ENCODE results near the gene ENO3. TPM values are rescaled to one million over a fixed set of nuclear protein-coding genes. Genes with fewer than 3 reads are reported as not detected.

The ENO3 gene
- total and polyA plus RNA-seq, 10 of the 15 experiments (the other 5 are each of a cell fraction or from before 2014, with no cell fraction given): 6.8 to 28.4 (median 17.0) TPM

GRCh38 chr17:4955091-4955490 is 4.2 kb downstream of the ENO3 start:
- FAIRE-seq: no peak
- BruUV-seq (replicated peaks): no TSS peak
- intact Hi-C loops (cut with micrococcal nuclease; ENCODE audit: unreplicated experiment): no loop called here
- H3K36me3 ChIP-seq (ENCODE audit: control insufficient read depth in 2 of 2, insufficient read depth in 2 of 2, low read length in 1 of 2): peaks cover 4 to 6% of the 10 kb centered on the region in 2 experiments
- ChIA-PET CTCF (interaction anchor here (1.3 to 3.8 kb wide), 3 partner anchors 12 to 46 kb away, joined by 3 to 21 read pairs (median 16); partner anchors contain the start of gene SPAG7), RAD21 (ENCODE audit: unreplicated experiment) (no interaction called here), POLR2A (interaction anchor here (0.7 to 17.5 kb wide), 4 partner anchors 10 to 435 kb away, joined by 3 to 272 read pairs (median 6); partner anchors contain the start of gene SPAG7), SMC1A (ENCODE audit: uncharacterized antibody, unreplicated experiment) (no interaction called here)
- no peak overlapping the region for H3K4me2 ChIP-seq (ENCODE audit: control insufficient read depth, insufficient read depth)
- no peak overlapping the region for H3K9ac ChIP-seq (ENCODE audit: control insufficient read depth, insufficient read depth, low read length)
- H3K27me3 ChIP-seq (replicated peaks in 1 of 2; ENCODE audit: control insufficient read depth in 2 of 2, insufficient read depth in 2 of 2, low read length in 1 of 2): no peaks in the 10 kb centered on the region
- peaks cover 17% of the 10 kb centered on the region for H3K4me1 ChIP-seq (ENCODE audit: control insufficient read depth, insufficient read depth, low read length)
- in situ Hi-C loops (cut with MboI): no loop called here
- 97% methylated on average over 8 of the region's 8 CpGs for WGBS (ENCODE audit: insufficient coverage, insufficient replicate concordance, low lambda C conversion rate, missing lambda C conversion rate)
- H3K27ac ChIP-seq (ENCODE audit: control insufficient read depth, insufficient read depth): no peak overlapping the region
- no peak for TF ChIP-seq SREBF1 (IDR thresholded peaks at IDR 0.05; ENCODE audit: low read length)
- TF ChIP-seq NRF1 (conservative IDR thresholded peaks at IDR 0.05; ENCODE audit: low read depth, low read length): no peak
- no peaks in the 10 kb centered on the region for H4K20me1 ChIP-seq (ENCODE audit: control insufficient read depth, insufficient read depth)
- H2AFZ ChIP-seq (ENCODE audit: control insufficient read depth, low read depth, low read length): no peak overlapping the region
- no peak overlapping the region for H3K4me3 ChIP-seq
- H3K79me2 ChIP-seq (ENCODE audit: control insufficient read depth, insufficient read depth, low read length): peaks cover 14% of the 10 kb centered on the region
- no peaks in the 10 kb centered on the region for H3K9me3 ChIP-seq (replicated peaks; ENCODE audit: control insufficient read depth, insufficient read depth, low read length)
- no peak for ATAC-seq
- DNase-seq (ENCODE audit: low read depth, low spot score): no peak

- in situ Hi-C loops (cut with MboI) (no loop called here), intact Hi-C loops (cut with micrococcal nuclease; ENCODE audit: unreplicated experiment) (no loop called here)
- RAD21 ChIA-PET (ENCODE audit: unreplicated experiment): no interaction called here
- WGBS (ENCODE audit: insufficient coverage, insufficient replicate concordance, low lambda C conversion rate, missing lambda C conversion rate): 76% methylated on average over 10 of the region's 10 CpGs
- POLR2A ChIA-PET: interaction anchor here (1.2 kb wide), 1 partner anchor 9 kb away, joined by 5 read pairs; no protein-coding TSS in a partner anchor
- Histone ChIP-seq H4K20me1 (ENCODE audit: control insufficient read depth, insufficient read depth) (no peaks in the 10 kb centered on the region), H3K79me2 (ENCODE audit: control insufficient read depth, insufficient read depth, low read length) (no peaks in the 10 kb centered on the region), H3K9me3 (replicated peaks; ENCODE audit: control insufficient read depth, insufficient read depth, low read length) (no peaks in the 10 kb centered on the region), H3K27ac (ENCODE audit: control insufficient read depth, insufficient read depth) (no peak overlapping the region), H2AFZ (ENCODE audit: control insufficient read depth, low read depth, low read length) (no peak overlapping the region), H3K4me1 (ENCODE audit: control insufficient read depth, insufficient read depth, low read length) (peaks cover 3% of the 10 kb centered on the region), H3K9ac (ENCODE audit: control insufficient read depth, insufficient read depth, low read length) (no peak overlapping the region), H3K36me3 (ENCODE audit: control insufficient read depth in 2 of 2, insufficient read depth in 2 of 2, low read length in 1 of 2) (peaks cover 4 to 8% of the 10 kb centered on the region in 2 experiments), H3K4me2 (ENCODE audit: control insufficient read depth, insufficient read depth) (no peak overlapping the region), H3K4me3 (no peak overlapping the region), H3K27me3 (replicated peaks in 1 of 2; ENCODE audit: control insufficient read depth in 2 of 2, insufficient read depth in 2 of 2, low read length in 1 of 2) (no peaks in the 10 kb centered on the region)
- CTCF ChIA-PET: interaction anchor here (1.1 to 3.8 kb wide), 6 partner anchors 9 to 90 kb away, joined by 3 to 21 read pairs (median 5); partner anchors contain the start of gene SPAG7
- ATAC-seq (peak; percentile 54; the same call in 2 of the 3 replicates), FAIRE-seq (no peak), DNase-seq (ENCODE audit: low read depth, low spot score) (no peak)
- SMC1A ChIA-PET (ENCODE audit: uncharacterized antibody, unreplicated experiment): interaction anchor here (0.8 to 1.6 kb wide), 4 partner anchors 11 to 47 kb away, joined by 3 to 4 read pairs (median 4); partner anchors contain the start of genes RNF167 and SLC25A11
- TF ChIP-seq ZNF687 (IDR thresholded peaks at IDR 0.05) (no peak), CTCF (IDR thresholded peaks at IDR 0.05 in 2 of 3, conservative IDR thresholded peaks at IDR 0.05 in 1 of 3; ENCODE audit: control insufficient read depth in 2 of 3, extremely low read depth in 1 of 3, insufficient read depth in 1 of 3, low read depth in 3 of 3, low read length in 3 of 3) (peak; percentile 33 to 54 (median 41)), SMC3 (IDR thresholded peaks at IDR 0.05; ENCODE audit: borderline replicate concordance, low read length) (peak; percentile 25; the same call in 1 of the 2 replicates)
- BruUV-seq (replicated peaks): no TSS peak
These were observed 5.7 kb downstream of the ENO3 start for GRCh38 chr17:4956493-4957061.
